Globus pallidus (tissue), 1 donor: Measurements from ENCODE around the gene FGF12.

Source experiments
- DNase-seq: peaks from one replicate; pipeline ENCODE4 v3.0.0-alpha.2; 2015; ENCODE audit warnings: low spot score

FGF12 gene

GRCh38 chr3:192496905-192497587, 230.3 kb downstream of the FGF12 start:
- no peak for DNase-seq

DNA sequence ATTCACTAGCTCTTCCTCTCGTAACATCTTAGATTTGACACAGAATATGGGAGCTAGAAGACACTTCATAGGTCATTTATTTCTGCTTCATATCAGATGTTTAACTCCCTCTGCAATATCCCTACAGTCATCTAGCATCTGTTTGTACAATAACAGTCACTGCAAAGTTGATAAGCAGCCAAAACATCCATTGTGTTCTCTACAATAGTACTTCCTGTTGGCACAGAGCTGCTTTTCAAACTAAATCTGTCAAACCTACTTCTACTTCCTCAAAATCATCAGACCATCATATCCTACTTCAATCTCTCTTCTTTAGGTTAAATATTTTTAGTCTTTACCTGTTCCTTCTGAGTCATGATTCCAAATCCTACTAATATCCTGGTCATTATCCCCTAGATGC, 233.2 kb downstream of the FGF12 start:
- peak; percentile 1 for DNase-seq

DNA sequence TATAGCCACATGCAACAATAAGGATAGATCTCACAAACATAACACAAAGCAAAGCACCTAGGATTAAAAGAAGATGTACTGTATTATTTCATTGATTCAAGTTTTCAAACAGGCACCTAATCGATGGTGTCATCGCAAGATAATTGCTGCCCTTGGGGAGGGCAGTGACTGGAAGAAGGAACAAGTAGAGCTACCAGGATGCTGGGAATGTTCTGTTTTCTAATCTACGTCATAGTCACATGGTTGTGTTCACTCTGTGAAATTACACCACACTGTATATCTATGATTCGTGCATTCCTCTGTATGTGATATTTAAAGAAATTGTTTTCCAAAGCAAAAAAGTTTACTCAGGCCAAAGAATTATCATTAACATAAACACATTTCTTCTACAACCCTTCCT, 236.6 kb downstream of the FGF12 start:
- DNase-seq: no peak

GRCh38 chr3:192489579-192489978, 237.8 kb downstream of the FGF12 start:
- DNase-seq: no peak

DNA sequence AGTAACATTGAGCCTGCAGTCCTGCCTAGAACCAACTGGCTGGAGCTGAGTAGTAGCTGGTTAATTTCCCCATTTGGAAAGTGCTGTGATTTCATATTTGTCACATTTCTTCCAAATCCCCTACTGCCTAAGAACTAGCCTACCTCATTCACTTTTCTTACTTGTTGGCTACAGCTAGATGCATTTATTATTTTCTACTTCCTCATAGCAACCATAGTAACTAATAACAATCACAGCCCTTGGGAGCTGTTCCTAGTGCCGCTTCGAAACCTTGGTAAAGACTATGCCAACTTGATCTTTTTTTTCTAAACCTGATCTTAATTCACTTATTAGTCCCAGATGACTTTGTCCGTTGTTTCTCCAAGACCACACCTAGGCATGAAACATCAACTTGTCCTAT, 240.3 kb downstream of the FGF12 start:
- no peak for DNase-seq

- no peak for DNase-seq
These were observed 244.5 kb downstream of the FGF12 start for GRCh38 chr3:192482809-192483208.

DNA sequence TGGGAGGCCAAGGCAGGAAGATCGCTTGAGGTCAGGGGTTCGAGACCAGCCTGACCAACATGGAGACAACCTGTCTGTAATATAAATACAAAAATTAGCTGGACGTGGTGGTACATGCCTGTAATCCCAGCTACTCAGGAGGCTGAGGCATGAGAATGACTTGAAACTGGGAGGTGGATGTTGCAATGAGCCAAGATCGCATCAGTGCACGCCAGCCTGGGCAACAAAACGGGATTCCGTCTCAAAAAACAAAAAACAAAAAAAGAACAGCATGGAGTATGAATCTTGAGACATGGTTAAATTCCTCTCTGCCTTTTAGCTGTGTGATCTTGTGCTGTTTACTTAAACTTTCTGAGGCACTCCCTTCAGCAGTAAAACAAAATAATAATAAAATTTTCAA, 244.9 kb downstream of the FGF12 start:
- no peak for DNase-seq

GRCh38 chr3:192481638-192482037, 245.7 kb downstream of the FGF12 start:
- DNase-seq: no peak

DNA sequence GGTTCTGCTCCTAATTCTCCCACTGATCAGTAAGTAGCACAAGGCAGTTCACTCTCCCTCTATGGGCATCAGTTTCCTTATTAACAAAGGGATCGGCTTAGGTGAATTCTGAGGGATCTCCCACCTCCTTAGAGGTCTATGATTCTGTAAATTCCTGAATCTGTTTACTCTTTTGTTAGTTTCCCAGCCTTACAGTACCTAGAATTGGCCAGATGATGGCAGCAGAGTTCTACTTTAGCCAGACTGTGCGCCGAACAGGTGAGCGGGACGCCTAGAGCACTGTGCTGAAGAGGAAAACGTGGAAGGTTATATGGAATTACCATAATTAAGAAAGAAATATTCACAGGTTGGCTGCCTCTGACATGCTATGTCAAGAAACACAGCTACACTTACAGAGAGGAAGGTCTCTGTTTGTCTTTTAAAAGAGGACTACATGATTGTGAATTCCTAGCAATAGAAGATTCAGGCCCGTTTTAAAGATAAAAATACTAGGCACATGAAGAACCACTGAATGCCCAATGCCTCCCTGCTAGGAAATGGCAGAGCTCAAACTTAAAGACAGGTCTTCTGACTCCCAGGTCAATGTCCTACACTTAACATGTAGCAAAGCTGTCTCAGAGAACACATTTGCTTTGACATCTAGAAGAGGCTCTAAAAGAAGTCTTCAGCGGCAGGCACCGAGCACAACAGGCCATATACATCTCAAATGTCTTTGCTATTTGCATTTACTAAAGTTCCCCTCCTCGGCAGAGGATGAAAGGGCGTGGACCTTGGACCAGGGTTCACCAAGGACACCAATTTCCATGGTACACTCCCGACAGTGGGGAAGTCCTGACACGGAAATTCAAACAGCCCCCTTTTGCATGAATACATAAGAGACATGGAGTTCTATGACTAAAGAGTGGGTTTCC, 259.9 kb downstream of the FGF12 start:
- peak; percentile 33 for DNase-seq

- DNase-seq: no peak
These were observed 278.3 kb downstream of the FGF12 start for GRCh38 chr3:192449036-192449435.

- DNase-seq: peak; percentile 59
These were observed 281.3 kb downstream of the FGF12 start for GRCh38 chr3:192445770-192446644.

DNA sequence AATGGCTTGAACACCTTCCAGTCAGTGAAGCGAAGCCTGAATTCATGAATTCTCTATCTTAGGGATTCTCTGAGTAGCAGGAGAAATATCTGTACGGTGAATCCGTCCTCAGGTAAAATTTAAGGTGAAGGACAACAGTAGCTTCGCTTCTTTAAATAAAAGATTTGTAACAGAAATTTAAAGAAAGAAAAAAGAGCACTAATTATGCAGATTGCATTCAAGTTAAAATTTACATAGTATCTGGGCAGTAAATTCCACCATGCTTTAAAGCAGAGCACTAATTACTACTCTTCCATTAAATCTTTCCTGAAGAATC, 282.6 kb downstream of the FGF12 start:
- DNase-seq: no peak

GRCh38 chr3:192444096-192444790, 283.1 kb downstream of the FGF12 start:
- DNase-seq: peak; percentile 74

- no peak for DNase-seq
These were observed 292.1 kb downstream of the FGF12 start for GRCh38 chr3:192435241-192435640.

DNA sequence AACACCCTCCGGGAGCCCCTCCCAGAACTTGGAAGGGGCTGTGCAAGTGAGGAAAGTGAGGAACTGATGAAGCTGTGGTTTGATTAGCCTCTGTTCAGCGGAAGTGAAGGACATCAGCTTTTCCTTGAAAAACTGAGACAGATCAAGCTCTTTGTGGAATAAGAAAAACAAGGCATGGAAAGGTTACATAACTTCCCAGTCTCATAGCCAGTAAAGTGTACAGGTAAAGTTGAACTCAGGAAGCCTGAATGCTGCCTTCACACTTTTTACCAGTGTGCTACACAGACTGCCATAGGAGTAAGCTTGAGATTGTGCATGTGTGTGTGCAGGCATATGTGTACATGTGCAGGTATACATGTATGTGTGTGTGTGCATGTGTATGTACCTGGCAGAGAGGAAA, 293.2 kb downstream of the FGF12 start:
- no peak for DNase-seq

DNA sequence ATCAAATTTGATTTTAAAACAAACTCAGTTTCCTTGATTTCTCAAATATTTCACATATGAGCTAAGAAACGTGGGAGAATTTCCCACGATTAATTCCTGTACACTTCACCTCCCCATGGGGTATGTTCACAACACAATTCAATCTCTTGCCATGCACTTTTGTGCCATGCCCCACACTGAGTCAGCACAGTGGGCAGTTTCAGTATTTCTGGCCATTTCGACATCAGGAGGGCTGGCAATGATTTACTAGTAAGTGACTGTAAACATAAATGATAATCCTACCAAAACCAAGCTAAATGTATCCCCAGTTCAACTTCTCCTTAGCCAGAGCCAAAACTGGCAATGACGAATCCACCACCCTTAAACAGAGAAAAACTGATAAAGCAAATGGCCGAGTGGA, 293.6 kb downstream of the FGF12 start:
- no peak for DNase-seq

DNA sequence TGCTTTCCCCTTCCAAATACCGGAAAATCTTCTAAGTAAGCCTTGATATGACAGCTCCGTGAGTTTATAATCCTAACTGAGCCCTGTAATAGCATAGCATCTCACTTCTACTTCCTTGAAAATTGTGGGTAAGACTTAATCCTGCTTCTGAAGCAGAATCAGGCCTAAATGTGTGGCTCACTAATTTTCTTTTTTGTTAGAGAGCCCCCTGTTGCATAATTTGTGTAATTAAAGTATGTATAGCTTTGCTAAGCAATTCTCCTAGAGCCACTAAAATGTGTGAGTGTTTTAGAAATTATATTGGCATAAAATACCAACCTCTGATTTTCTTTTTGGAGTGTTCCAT, 304.4 kb downstream of the FGF12 start:
- no peak for DNase-seq

GRCh38 chr3:192422321-192422996, 304.9 kb downstream of the FGF12 start:
- no peak for DNase-seq

GRCh38 chr3:192419312-192419711, 308.0 kb downstream of the FGF12 start:
- DNase-seq: no peak

DNA sequence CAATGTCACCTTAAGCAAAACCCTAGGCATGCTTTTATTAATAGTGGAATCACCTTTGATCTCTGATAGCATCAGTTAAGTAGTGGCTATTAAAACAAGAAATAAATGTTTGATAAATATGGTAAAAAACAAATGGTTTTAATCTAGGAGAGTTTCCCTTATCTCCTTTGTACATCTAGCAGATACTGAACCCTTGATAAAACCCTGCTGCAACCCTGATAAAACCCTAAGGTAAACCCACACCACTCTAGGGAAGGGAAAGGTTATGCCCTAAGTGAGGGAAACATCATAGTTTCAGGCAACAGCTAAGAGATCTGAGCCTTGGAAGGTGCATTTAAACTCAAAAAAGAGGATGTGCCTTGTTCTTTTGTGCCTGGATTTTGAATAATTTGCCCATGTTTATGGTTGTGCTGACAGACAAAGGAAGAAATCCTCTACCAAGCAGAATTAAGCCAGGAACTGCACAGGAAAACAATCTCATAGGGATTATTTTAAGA, 309.7 kb downstream of the FGF12 start:
- DNase-seq: no peak

DNA sequence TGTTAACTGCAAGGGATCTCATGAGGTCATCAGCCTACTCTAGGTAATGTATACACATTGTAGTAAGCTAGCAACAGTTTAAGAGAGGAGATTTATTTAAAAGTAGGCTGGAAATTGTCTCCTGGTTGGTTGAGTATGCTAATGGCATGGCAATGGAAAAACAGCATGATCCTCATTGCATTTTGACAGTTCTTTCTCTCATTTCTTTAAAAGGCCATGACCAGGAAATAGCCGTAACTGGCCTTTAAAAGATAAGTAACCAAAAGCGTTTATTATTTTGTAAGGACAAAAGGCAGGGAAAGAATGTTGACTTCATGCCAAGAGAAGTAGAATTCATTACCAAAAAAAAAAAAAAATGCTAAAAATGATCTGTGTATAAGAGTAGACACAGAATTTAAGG, 310.3 kb downstream of the FGF12 start:
- no peak for DNase-seq
